GM23338 (cell line): Measurements from ENCODE around the gene RALGPS1. TPM values are rescaled to one million over a fixed set of nuclear protein-coding genes. Genes with fewer than 3 reads are reported as not detected.

ENCODE experiments used
- ATAC-seq: fragments of 200-7000 bp; cut with Tn5 transposase; 3 replicates; pipeline ENCODE4 v1.9.1; 2020
- DNase-seq: peaks from one replicate; pipeline ENCODE4 v3.0.0-alpha.2; 2015; ENCODE audit warnings: low spot score
- H2AFZ ChIP-seq: fragments of 200-600 bp; sonication (generic); 2 replicates; pipeline ENCODE4 v1.8.0; 2016; ENCODE audit warnings: antibody characterized with exemption, mild to moderate bottlenecking, moderate library complexity
- H3F3A ChIP-seq: fragments of 200-600 bp; sonication (generic); replicated peaks from 2 replicates; pipeline ENCODE4 v1.8.0; 2017; ENCODE audit warnings: antibody characterized with exemption, mixed run types, low read depth
- H3K27ac ChIP-seq: fragments of 200-600 bp; sonication (generic); 2 replicates; pipeline ENCODE4 v1.6.1; 2016; ENCODE audit warnings: low read depth
- H3K27me3 ChIP-seq: fragments of 200-600 bp; sonication (generic); 2 replicates; pipeline ENCODE4 v1.8.0; 2016; ENCODE audit warnings: mild to moderate bottlenecking, mixed run types, moderate library complexity; ENCODE audit not compliant: insufficient read depth
- H3K36me3 ChIP-seq: fragments of 200-600 bp; sonication (generic); 2 replicates; pipeline ENCODE4 v1.8.0; 2016; ENCODE audit warnings: mild to moderate bottlenecking; ENCODE audit not compliant: insufficient read depth
- H3K4me1 ChIP-seq: fragments of 200-600 bp; sonication (generic); 2 replicates; pipeline ENCODE4 v1.8.0; 2016; ENCODE audit warnings: mild to moderate bottlenecking, moderate library complexity; ENCODE audit not compliant: insufficient read depth
- H3K4me2 ChIP-seq: fragments of 200-600 bp; sonication (generic); 2 replicates; pipeline ENCODE4 v1.7.1; 2017; ENCODE audit warnings: mixed run types
- H3K4me3 ChIP-seq: fragments of 200-600 bp; sonication (generic); 2 replicates; pipeline ENCODE4 v1.6.1; 2016; ENCODE audit warnings: mixed run types
- H3K79me2 ChIP-seq: fragments of 200-600 bp; sonication (generic); replicated peaks from 2 replicates; pipeline ENCODE4 v1.8.0; 2017; ENCODE audit warnings: mild to moderate bottlenecking; ENCODE audit not compliant: insufficient read depth
- H3K9me2 ChIP-seq: fragments of 200-600 bp; sonication (generic); 2 replicates; pipeline ENCODE4 v1.8.0; 2017; ENCODE audit not compliant: insufficient read depth
- H4K20me1 ChIP-seq: fragments of 200-600 bp; sonication (generic); replicated peaks from 2 replicates; pipeline ENCODE4 v1.8.0; 2017; ENCODE audit warnings: mild to moderate bottlenecking; ENCODE audit not compliant: insufficient read depth
- H3K27ac Mint-ChIP-seq: 2 replicates; pipeline ENCODE4 v1.8.0; 2020; ENCODE audit warnings: inconsistent platforms, mild to moderate bottlenecking, moderate library complexity, mixed read lengths
- H3K27me3 Mint-ChIP-seq: 3 replicates; pipeline ENCODE4 v1.8.0; 2022; ENCODE audit warnings: low read depth, mild to moderate bottlenecking, moderate library complexity, mixed read lengths, inconsistent platforms; ENCODE audit not compliant: insufficient read depth, poor library complexity
- H3K36me3 Mint-ChIP-seq: 3 replicates; pipeline ENCODE4 v1.8.0; 2021; ENCODE audit warnings: low read depth, mild to moderate bottlenecking, inconsistent platforms, moderate library complexity, mixed read lengths
- H3K4me1 Mint-ChIP-seq: 3 replicates; pipeline ENCODE4 v1.8.0; 2020; ENCODE audit warnings: mild to moderate bottlenecking, inconsistent platforms, mixed read lengths
- H3K4me3 Mint-ChIP-seq: 3 replicates; pipeline ENCODE4 v1.8.0; 2021; ENCODE audit warnings: moderate library complexity, mild to moderate bottlenecking, inconsistent platforms, mixed read lengths
- H3K9me3 Mint-ChIP-seq: 3 replicates; pipeline ENCODE4 v1.8.0; 2020; ENCODE audit warnings: moderate library complexity, mild to moderate bottlenecking, inconsistent platforms, mixed read lengths
- CREB1 ChIP-seq: fragments of 250-450 bp; sonication (Bioruptor Pico); IDR thresholded peaks from 2 replicates; pipeline ENCODE4 v1.5.0; 2020; ENCODE audit warnings: low read depth, mild to moderate bottlenecking, moderate library complexity
- EZH2 ChIP-seq: fragments of 200-600 bp; sonication (generic); IDR thresholded peaks from one replicate; pipeline ENCODE4 v1.8.0; 2017; ENCODE audit warnings: antibody characterized with exemption, mild to moderate bottlenecking, low read depth; ENCODE audit not compliant: unreplicated experiment
- JUNB ChIP-seq: IDR thresholded peaks from one replicate; pipeline ENCODE4 v1.6.1; 2016; ENCODE audit warnings: antibody characterized with exemption; ENCODE audit not compliant: unreplicated experiment
- NANOG ChIP-seq: IDR thresholded peaks from 2 replicates; pipeline ENCODE4 v1.6.1; 2016; ENCODE audit warnings: antibody characterized with exemption, borderline replicate concordance
- REST ChIP-seq: IDR thresholded peaks from one replicate; pipeline ENCODE4 v1.6.1; 2018; ENCODE audit warnings: antibody characterized with exemption; ENCODE audit not compliant: unreplicated experiment
- STAT1 ChIP-seq: IDR thresholded peaks from one replicate; pipeline ENCODE4 v1.6.1; 2016; ENCODE audit warnings: antibody characterized with exemption; ENCODE audit not compliant: unreplicated experiment
- ZNF114 ChIP-seq: fragments of 250-450 bp; sonication (Bioruptor Pico); IDR thresholded peaks from 2 replicates; pipeline ENCODE4 v1.5.0; 2020; ENCODE audit warnings: mild to moderate bottlenecking, moderate library complexity
- ZNF331 ChIP-seq: fragments of 250-450 bp; sonication (Bioruptor Pico); IDR thresholded peaks from 2 replicates; pipeline ENCODE4 v1.5.0; 2020; ENCODE audit warnings: low read depth, mild to moderate bottlenecking, moderate library complexity
- polyA plus RNA-seq: library from polyadenylated mRNA; unstranded; fragments of >200 nt; fragmentation: Nextera tagmentation; extraction: Ambion mirVana; gene quantifications from 2 replicates; pipeline ENCODE4 v1.2.1, GENCODE V29; 2016
- total RNA-seq: library from RNA; depleted of rRNA; stranded (reverse); fragments of >200 nt; shearing (Covaris generic); gene quantifications from 2 replicates; pipeline ENCODE4 v1.2.3, GENCODE V29; 2014
- TF ChIP-seq, protein P1 (sequence below): IDR thresholded peaks from 2 replicates; pipeline ENCODE4 v1.6.1; 2016; ENCODE audit warnings: antibody characterized with exemption
- TF ChIP-seq, protein P2 (sequence below), 2 experiments: fragments of 200-600 bp in 1 of 2; sonication (generic) in 1 of 2; conservative IDR thresholded peaks; 2 replicates each; pipeline versions ENCODE4 v1.5.1 to v1.6.1; 2016 to 2017; ENCODE audit warnings: antibody characterized with exemption in 2 of 2, low read depth in 2 of 2, mild to moderate bottlenecking in 2 of 2, moderate library complexity in 1 of 2

RALGPS1 gene
- total and polyA plus RNA-seq, 2 experiments from 2014 or later, result 18.2 to 57.1 TPM

DNA sequence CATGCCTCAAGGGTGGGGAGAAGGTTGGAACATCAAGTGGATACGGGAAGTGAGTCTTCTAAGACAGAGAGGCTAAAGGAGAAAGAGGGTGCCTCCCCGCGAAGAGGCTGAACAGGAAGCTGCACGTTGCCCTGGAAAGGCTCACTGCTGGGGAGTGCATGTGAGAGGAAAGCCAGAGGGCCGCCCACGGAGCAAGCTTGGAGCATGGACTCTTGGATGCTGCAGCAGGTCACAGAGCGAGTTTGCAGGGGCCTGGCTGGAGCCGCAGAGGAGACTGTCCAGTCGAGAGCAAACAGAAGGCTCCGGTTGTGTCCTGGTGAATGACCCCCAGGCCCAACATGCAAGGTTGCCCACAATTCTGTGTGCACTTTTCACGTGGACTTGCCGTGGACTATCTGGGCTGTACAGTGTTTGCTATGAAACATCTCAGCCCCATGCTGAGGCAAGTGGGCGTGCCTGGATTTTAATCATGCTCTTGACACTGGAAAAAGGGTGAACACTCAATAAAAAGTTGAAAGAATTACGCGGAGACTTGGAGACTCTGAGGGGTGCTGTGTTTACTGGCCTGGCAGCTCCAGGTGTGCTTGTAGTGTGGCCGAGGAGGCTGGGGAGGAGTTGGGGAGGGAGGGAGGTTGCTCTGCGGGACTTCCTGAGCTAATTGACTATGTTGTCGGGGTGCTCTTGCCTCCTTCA is 295.5 kb downstream of the RALGPS1 start:
- Histone ChIP-seq H3K79me2 (no peaks in the 10 kb centered on the region), H3K27me3 (no peaks in the 10 kb centered on the region), H3F3A (no peaks in the 10 kb centered on the region), H3K27ac (peak overlapping the region; percentile 61; the same call in 1 of the 2 replicates), H3K9me2 (no peaks in the 10 kb centered on the region), H4K20me1 (no peaks in the 10 kb centered on the region), H2AFZ (no peak overlapping the region), H3K4me3 (no peak overlapping the region), H3K4me1 (peaks cover 8% of the 10 kb centered on the region), H3K4me2 (peak overlapping the region; percentile 33; the same call in 1 of the 2 replicates), H3K36me3 (no peaks in the 10 kb centered on the region)
- DNase-seq (no peak), ATAC-seq (no peak; the same call in 2 of the 3 replicates)
- TF ChIP-seq NANOG, result no peak
- no peak for TF ChIP-seq CREB1 (CRISPR knock-in tag)
- TF ChIP-seq JUNB, result no peak
- TF ChIP-seq, protein P1, sequence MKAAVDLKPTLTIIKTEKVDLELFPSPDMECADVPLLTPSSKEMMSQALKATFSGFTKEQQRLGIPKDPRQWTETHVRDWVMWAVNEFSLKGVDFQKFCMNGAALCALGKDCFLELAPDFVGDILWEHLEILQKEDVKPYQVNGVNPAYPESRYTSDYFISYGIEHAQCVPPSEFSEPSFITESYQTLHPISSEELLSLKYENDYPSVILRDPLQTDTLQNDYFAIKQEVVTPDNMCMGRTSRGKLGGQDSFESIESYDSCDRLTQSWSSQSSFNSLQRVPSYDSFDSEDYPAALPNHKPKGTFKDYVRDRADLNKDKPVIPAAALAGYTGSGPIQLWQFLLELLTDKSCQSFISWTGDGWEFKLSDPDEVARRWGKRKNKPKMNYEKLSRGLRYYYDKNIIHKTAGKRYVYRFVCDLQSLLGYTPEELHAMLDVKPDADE, result no peak
- TF ChIP-seq STAT1, result no peak
- H3K9me3 Mint-ChIP-seq, result no peaks in the 10 kb centered on the region; the same call in 2 of the 3 replicates
- H3K4me3 Mint-ChIP-seq, result no peak overlapping the region; the same call in 2 of the 3 replicates
- peak overlapping the region; percentile 57 for H3K27ac Mint-ChIP-seq
- H3K4me1 Mint-ChIP-seq, result peaks cover 30% of the 10 kb centered on the region
- no peaks in the 10 kb centered on the region for H3K36me3 Mint-ChIP-seq
- H3K27me3 Mint-ChIP-seq, result peaks cover 7% of the 10 kb centered on the region

GRCh38 chr9:127210851-127211730 is 296.5 kb downstream of the RALGPS1 start:
- Histone ChIP-seq H3K4me2 (peak overlapping the region; percentile 33; the same call in 1 of the 2 replicates), H3K4me1 (peaks cover 8% of the 10 kb centered on the region), H3K27ac (peak overlapping the region; percentile 61; the same call in 1 of the 2 replicates), H3K4me3 (no peak overlapping the region), H4K20me1 (no peaks in the 10 kb centered on the region), H3K79me2 (no peaks in the 10 kb centered on the region), H3F3A (no peaks in the 10 kb centered on the region), H3K27me3 (no peaks in the 10 kb centered on the region), H3K36me3 (no peaks in the 10 kb centered on the region), H2AFZ (no peak overlapping the region), H3K9me2 (no peaks in the 10 kb centered on the region)
- DNase-seq (peak; percentile 69), ATAC-seq (peak; percentile 70)
- peaks cover 7% of the 10 kb centered on the region for H3K27me3 Mint-ChIP-seq
- no peaks in the 10 kb centered on the region; the same call in 2 of the 3 replicates for H3K9me3 Mint-ChIP-seq
- peaks cover 30% of the 10 kb centered on the region for H3K4me1 Mint-ChIP-seq
- no peaks in the 10 kb centered on the region for H3K36me3 Mint-ChIP-seq
- H3K4me3 Mint-ChIP-seq, result peak overlapping the region; percentile 1; the same call in 1 of the 3 replicates
- no peak overlapping the region for H3K27ac Mint-ChIP-seq
- TF ChIP-seq CREB1 (CRISPR knock-in tag) (no peak), REST (no peak), ZNF114 (no peak), EZH2 (no peak), JUNB (no peak), ZNF331 (CRISPR knock-in tag) (no peak), NANOG (no peak)
- TF ChIP-seq, protein P2, sequence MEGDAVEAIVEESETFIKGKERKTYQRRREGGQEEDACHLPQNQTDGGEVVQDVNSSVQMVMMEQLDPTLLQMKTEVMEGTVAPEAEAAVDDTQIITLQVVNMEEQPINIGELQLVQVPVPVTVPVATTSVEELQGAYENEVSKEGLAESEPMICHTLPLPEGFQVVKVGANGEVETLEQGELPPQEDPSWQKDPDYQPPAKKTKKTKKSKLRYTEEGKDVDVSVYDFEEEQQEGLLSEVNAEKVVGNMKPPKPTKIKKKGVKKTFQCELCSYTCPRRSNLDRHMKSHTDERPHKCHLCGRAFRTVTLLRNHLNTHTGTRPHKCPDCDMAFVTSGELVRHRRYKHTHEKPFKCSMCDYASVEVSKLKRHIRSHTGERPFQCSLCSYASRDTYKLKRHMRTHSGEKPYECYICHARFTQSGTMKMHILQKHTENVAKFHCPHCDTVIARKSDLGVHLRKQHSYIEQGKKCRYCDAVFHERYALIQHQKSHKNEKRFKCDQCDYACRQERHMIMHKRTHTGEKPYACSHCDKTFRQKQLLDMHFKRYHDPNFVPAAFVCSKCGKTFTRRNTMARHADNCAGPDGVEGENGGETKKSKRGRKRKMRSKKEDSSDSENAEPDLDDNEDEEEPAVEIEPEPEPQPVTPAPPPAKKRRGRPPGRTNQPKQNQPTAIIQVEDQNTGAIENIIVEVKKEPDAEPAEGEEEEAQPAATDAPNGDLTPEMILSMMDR (conservative IDR thresholded peaks at IDR 0.05; ENCODE audit: low read depth in 2 of 2), result peak in 1 of 2 experiments; percentile 43
- TF ChIP-seq, protein P1, result no peak
